GM19324 (cell line): ENCODE data around the gene OR2AE1.

Experiments
- ATAC-seq: cut with Tn5 transposase; IDR thresholded peaks from one replicate; pipeline ENCODE4 v1.9.1; 2021; ENCODE audit warnings: mild to moderate bottlenecking, moderate library complexity; ENCODE audit not compliant: unreplicated experiment, low FRiP score

OR2AE1 gene

DNA sequence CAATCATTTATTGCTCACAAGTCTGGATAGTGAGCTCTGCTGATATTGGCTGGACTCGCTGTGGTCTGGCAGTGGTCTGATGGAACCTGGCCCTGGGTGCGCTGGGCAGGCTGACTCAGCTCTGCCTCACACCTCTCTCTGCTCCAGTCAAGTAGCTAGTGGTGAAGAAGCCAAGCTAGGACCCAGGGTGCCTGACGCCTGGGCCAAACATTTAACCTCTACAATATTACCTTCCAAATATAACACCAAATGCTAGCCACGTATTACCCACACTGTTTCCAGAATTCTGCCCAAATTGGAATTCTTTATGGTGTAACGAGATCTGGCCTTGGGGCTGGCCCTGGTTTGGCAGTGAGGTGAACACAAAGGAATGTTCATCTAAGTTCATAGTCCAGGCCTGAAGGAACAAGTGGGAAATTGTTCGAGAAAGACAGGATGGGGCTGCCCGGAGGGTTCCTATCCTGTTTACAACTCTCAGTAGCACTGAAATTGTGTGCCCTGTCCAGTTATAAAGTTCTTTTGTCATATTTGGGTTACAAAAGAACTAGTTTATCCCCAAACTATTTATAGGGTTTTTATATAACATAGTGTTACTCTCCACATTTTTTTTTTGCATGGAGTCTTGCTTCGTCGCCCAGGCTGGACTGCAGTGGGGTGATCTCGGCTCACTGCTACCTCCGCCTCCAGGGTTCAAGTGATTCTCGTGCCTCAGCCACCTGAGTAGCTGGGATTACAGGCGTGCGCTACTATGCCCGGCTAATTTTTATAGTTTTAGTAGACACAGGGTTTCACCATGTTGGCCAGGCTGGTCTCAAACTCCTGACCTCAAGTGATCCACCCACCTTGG, 16.3 kb downstream of the OR2AE1 start:
- ATAC-seq: no peak

GRCh38 chr7:99855236-99855635, 21.6 kb downstream of the OR2AE1 start:
- no peak for ATAC-seq

DNA sequence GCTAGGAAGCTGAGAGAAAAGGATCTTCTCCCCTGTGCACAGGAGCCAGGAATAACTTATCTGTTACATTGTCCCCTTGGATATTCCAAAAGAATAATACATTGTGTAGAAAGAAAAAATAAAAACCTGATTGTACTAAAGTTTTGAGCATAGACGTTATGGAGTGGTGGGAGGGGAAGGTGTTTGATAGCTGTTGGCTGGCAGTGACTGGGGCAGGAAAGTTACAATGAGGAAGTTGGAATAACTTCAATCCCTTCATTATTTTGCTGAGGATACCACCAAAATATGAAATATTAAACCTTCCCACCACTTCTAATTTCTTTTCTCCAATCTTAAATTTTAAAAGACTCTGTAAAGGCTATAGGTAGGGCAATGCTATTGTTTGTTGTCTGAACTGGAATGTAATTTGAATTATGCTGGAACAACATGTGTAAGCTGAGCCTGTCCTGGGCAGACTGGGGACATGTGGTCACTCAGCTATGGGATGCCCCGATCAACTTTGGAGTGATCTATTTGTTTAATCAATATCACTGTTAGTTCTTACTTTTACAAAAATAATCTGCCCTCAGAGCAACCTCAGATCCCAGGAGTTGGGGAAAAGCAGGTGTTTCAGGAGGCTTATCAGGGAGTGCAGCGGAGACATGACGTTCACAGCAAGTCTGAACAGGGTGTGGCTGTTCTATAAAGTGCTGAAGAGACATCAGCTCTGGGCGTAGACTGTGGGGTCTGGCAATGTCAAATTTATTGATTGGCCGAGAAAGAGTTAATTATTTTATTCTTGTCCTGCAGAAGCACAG, 28.2 kb downstream of the OR2AE1 start:
- ATAC-seq: no peak

DNA sequence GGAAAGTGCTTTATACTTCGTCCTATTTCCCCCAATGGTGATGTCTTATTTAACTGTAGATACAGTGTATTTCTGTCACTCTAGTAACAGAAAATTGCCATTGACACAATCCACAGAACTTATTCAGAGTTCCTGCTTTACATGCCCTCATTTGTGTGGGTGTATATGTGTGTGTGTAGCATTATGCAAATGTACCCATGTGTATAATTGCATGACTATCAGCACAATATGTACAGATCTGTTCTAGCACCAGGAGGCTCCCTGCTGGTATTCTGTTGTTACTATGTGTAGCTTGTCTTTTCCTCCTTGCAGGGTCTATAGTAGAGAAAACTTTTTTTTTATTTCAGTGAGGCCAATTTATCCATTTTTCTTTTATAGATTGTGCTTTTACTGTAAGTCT, 32.5 kb downstream of the OR2AE1 start:
- ATAC-seq: no peak

DNA sequence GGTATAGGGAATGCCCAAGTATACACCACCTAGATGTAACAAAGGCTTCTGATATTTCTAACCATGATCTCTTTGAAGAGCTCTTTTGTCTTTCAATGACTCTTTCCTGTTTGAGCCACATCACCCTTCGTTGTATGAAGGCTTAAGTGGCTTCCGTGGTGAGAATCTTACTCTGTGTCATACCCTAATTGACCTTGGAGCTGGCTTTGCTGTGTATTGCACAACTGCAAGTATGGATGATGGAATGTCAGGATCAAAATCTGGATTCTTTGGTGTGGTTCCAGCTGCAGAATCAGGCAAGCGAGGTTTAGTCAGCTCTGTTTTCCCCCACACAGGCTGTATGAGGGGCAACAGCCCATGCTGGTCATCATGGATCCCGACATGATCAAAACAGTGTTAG, 33.0 kb downstream of the OR2AE1 start:
- no peak for ATAC-seq

- no peak for ATAC-seq
These were observed 33.9 kb downstream of the OR2AE1 start for GRCh38 chr7:99842926-99843325.

GRCh38 chr7:99840136-99840869, 36.5 kb downstream of the OR2AE1 start:
- ATAC-seq: no peak

- ATAC-seq: no peak
These were observed 37.4 kb downstream of the OR2AE1 start for GRCh38 chr7:99839287-99840021.

GRCh38 chr7:99837649-99838361, 39.0 kb downstream of the OR2AE1 start:
- no peak for ATAC-seq

GRCh38 chr7:99835189-99835588, 41.6 kb downstream of the OR2AE1 start:
- no peak for ATAC-seq

DNA sequence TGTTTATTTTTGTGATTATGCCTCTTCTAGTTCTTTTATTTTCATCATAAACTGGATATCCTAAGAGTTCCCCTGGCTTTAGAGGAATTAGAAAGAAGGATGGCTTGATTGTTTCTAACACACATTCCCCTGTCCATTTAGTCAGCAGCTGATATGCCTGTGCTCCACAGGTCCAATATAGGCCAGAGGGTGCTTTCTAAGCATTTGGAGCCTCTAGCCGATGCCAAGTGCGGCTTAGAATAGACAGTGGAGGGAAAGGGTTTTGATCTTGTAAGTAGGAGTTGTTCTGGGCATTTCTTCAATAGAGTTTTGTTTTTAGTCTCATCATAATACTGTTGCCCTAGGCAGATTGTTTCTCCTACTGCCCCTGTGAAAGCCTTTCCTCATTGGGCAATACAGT, 42.5 kb downstream of the OR2AE1 start:
- no peak for ATAC-seq

GRCh38 chr7:99833289-99833877, 43.5 kb downstream of the OR2AE1 start:
- no peak for ATAC-seq

DNA sequence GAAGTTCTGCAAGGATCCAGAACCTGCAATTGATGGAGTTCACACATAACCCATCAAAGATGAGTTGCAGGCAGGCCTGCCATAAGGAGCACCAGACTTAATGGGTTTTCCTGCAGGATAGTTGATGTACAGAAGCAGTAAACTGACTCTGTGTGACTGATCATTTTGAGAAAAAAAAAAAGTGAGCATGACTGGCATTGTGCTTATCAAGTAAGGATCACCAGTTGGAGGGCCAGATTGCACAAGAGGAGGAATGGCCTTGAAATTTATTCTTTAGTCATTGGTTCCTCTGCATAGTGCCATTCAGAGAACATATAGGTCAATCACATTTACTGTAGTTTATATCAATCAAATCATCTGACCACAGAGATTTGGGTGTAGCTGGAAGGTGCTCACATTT, 45.2 kb downstream of the OR2AE1 start:
- ATAC-seq: no peak

GRCh38 chr7:99829524-99830160, 47.2 kb downstream of the OR2AE1 start:
- no peak for ATAC-seq

GRCh38 chr7:99828811-99829210, 48.0 kb downstream of the OR2AE1 start:
- no peak for ATAC-seq

DNA sequence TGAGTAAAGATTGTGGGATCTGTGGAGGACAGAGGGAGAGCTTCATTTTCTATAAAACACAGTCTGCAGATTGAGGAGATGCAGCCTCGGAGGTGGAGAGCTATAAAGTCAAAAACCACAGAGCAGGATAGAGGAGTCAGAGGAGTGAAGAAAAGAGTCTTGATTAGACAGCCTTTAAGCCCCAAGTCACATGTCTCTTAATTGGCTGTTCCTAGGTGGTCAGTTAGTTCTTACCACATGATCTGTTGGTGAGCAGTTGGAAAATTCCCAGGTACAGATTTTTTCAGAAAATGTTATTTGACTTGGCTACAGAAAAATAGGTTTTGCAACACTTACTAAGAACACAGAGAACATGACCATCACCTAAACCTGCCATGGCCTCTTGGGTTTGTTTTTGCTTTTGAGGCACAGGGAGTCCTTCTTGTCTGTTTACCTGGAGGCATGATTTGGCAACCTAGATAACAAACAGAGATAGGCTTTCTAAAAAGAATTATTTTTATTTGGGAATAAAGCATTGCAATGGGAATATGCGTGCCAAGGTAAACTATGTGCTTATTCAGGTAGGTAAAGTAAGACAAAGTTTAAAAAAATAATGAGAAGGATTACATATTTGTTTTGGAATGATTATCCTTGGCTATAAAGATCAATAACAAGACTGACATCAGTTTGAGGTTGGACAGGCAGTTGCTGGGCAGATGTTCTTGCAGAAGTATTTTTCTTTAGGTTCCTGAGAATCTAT, 49.6 kb downstream of the OR2AE1 start:
- no peak for ATAC-seq
